Measurements from ENCODE around the gene ALPK1.

Gene ALPK1

DNA sequence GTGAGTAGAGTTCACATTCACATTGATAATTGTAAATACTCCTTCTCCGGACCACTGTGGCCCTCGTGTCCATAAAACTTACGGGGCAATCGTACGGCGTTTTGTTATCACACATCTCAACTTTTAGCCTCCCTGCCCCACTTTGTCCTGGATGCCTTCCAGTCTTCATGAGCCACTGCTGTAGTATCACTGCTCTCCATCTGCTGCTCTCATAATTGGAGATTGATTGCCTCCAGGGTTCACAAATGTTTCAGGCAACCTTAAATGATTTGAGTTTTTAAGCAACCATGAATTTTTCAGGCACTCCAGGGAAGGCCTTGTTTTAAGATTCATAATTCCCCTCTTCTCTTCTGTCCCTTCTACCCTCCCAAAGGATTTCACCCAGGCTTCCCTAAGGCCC, 28.4 kb downstream of the ALPK1 start:
- TF ChIP-seq TAF1 (IDR thresholded peaks at IDR 0.05; ENCODE audit: low read depth): no peak
- no peak for TF ChIP-seq ZBTB7A (IDR thresholded peaks at IDR 0.05; ENCODE audit: low read depth)
- TF ChIP-seq, protein P1, sequence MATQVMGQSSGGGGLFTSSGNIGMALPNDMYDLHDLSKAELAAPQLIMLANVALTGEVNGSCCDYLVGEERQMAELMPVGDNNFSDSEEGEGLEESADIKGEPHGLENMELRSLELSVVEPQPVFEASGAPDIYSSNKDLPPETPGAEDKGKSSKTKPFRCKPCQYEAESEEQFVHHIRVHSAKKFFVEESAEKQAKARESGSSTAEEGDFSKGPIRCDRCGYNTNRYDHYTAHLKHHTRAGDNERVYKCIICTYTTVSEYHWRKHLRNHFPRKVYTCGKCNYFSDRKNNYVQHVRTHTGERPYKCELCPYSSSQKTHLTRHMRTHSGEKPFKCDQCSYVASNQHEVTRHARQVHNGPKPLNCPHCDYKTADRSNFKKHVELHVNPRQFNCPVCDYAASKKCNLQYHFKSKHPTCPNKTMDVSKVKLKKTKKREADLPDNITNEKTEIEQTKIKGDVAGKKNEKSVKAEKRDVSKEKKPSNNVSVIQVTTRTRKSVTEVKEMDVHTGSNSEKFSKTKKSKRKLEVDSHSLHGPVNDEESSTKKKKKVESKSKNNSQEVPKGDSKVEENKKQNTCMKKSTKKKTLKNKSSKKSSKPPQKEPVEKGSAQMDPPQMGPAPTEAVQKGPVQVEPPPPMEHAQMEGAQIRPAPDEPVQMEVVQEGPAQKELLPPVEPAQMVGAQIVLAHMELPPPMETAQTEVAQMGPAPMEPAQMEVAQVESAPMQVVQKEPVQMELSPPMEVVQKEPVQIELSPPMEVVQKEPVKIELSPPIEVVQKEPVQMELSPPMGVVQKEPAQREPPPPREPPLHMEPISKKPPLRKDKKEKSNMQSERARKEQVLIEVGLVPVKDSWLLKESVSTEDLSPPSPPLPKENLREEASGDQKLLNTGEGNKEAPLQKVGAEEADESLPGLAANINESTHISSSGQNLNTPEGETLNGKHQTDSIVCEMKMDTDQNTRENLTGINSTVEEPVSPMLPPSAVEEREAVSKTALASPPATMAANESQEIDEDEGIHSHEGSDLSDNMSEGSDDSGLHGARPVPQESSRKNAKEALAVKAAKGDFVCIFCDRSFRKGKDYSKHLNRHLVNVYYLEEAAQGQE (IDR thresholded peaks at IDR 0.05; ENCODE audit: low read depth): no peak
- TF ChIP-seq FOXM1 (IDR thresholded peaks at IDR 0.05; ENCODE audit: borderline replicate concordance, low read depth): no peak
- TF ChIP-seq, protein P2, sequence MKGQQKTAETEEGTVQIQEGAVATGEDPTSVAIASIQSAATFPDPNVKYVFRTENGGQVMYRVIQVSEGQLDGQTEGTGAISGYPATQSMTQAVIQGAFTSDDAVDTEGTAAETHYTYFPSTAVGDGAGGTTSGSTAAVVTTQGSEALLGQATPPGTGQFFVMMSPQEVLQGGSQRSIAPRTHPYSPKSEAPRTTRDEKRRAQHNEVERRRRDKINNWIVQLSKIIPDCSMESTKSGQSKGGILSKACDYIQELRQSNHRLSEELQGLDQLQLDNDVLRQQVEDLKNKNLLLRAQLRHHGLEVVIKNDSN (IDR thresholded peaks at IDR 0.05): no peak

DNA sequence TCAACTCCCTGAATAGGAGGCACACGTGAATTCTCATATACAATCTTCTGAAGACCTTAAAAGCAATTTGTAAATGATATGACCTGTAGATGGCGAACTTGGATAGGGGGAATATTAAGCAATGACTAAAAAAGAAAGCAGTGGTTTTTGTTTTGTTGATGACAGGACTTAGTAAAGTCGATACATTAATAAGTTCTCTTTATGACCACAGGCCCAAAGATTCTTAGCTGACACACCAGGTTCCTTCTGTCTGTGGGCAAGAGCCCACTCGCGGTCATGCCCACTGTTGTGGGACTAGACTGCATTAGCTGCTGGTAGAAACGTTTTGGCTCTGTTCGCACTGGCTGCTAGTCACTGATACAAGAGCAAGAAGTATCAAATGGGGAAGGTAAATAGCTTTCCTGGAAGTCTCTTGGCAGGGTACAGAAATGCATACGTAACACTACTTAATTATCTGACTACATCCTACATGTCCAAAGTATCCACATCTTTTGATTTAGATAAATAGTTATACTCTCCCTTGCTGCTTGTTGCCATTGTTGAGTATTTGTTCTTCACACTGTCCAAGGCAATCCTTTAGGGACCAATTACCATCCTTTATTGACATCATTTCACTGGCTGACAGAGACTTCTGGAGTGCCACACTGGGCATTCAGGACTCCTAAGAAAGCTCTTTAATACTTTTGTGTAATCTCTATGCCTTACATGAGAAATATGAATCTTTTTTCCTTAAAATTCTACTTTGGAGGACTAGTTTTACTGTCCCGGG, 31.0 kb downstream of the ALPK1 start:
- TF ChIP-seq EP300 (IDR thresholded peaks at IDR 0.05; ENCODE audit: borderline replicate concordance) (no peak), RAD21 (IDR thresholded peaks at IDR 0.05; ENCODE audit: low read depth) (peak; percentile 75)

DNA sequence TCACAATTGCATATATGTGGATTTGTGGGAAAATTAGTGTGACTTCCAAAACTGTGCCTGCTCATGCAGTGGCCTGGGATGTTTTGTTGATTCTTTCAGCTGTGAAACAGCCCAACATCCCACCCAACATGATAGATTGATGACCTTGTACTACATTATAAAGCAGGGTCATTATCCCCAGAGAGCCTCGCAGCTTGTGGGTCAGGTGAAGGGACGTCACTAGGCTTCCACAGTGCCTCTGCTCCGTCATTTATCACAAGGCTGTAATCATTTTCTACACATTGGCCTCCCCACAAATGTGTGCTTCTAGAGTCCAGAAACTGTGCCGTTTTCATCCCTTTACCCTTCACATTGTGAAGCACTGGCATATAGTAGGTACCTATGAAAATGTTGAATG, 31.6 kb downstream of the ALPK1 start:
- TF ChIP-seq, protein P2 (IDR thresholded peaks at IDR 0.05): no peak
- TF ChIP-seq NFIC (IDR thresholded peaks at IDR 0.05): no peak
- TF ChIP-seq CREB1 (IDR thresholded peaks at IDR 0.05; ENCODE audit: low read depth): no peak
- TF ChIP-seq FOXM1 (IDR thresholded peaks at IDR 0.05; ENCODE audit: borderline replicate concordance, low read depth): no peak
- TF ChIP-seq ZBTB7A (IDR thresholded peaks at IDR 0.05; ENCODE audit: low read depth): no peak
- TF ChIP-seq, protein P3, sequence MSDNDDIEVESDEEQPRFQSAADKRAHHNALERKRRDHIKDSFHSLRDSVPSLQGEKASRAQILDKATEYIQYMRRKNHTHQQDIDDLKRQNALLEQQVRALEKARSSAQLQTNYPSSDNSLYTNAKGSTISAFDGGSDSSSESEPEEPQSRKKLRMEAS (IDR thresholded peaks at IDR 0.05): no peak
- no peak for TF ChIP-seq TAF1 (IDR thresholded peaks at IDR 0.05; ENCODE audit: low read depth)
- no peak for TF ChIP-seq EP300 (IDR thresholded peaks at IDR 0.05; ENCODE audit: borderline replicate concordance)
- no peak for TF ChIP-seq TCF12 (IDR thresholded peaks at IDR 0.05; ENCODE audit: low read depth)
- no peak for TF ChIP-seq YY1 (IDR thresholded peaks at IDR 0.05; ENCODE audit: low read depth)

DNA sequence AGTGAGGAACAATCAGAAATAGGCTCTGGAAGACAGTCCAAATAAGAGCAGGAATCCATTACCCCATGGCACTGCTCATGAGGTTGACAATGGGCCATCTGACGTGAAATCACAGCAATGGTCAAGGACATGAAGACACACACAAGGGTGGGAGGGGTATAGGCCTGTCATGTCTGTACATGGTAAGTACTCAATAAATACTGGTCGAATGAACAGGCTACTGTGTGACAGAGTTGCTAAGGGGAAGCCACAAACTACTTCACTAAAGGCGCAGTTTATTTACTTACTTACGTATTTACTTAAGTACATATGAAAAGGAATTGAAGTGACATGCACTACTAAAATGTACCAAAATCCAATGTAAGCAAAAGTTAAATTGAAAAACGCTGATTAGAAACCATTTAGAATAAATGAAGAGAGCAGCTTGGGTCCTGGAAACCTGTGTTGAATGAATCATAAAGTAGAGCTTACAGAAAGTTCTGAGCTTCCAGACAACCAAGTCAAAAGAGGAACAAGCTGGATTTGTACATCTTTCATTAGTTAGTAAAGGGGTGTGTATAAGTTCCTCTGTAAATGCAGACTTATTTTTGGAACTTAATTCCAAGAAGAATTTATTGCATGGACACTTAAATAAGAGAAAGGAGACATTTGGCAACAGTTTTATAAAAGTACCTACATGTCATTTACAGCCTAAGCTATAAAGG, 32.7 kb downstream of the ALPK1 start:
- no peak for TF ChIP-seq TEAD4 (IDR thresholded peaks at IDR 0.05)
- no peak for TF ChIP-seq TCF12 (IDR thresholded peaks at IDR 0.05; ENCODE audit: low read depth)
- TF ChIP-seq, protein P2 (IDR thresholded peaks at IDR 0.05): no peak
- no peak for TF ChIP-seq CEBPB (IDR thresholded peaks at IDR 0.05)
- no peak for TF ChIP-seq TAF1 (IDR thresholded peaks at IDR 0.05; ENCODE audit: low read depth)
- TF ChIP-seq EGR1 (IDR thresholded peaks at IDR 0.05): no peak
- no peak for TF ChIP-seq ZBTB7A (IDR thresholded peaks at IDR 0.05; ENCODE audit: low read depth)
- no peak for TF ChIP-seq YY1 (IDR thresholded peaks at IDR 0.05; ENCODE audit: low read depth)
- TF ChIP-seq, protein P3 (IDR thresholded peaks at IDR 0.05): no peak
- TF ChIP-seq, protein P1 (IDR thresholded peaks at IDR 0.05; ENCODE audit: low read depth): no peak
- TF ChIP-seq FOXM1 (IDR thresholded peaks at IDR 0.05; ENCODE audit: borderline replicate concordance, low read depth): no peak

DNA sequence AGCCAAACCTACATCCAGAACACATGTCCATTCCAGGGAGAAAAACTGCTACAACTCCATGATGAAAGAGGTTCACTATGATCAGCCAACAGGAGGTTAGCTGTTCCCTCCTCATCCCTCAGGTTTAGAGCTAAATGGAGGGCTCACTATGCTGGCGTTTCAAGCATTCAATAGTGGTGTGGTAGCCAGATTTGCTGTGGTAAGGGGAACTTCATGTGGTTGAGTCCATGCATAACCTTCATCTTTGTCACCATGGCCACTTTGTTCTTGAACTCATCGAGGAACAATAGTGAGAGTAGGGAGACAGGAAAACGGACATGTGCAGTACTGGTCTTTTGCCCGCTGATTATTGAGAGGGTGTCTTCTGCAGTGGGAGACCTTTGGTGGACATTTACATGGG, 33.8 kb downstream of the ALPK1 start:
- TF ChIP-seq TAF1 (IDR thresholded peaks at IDR 0.05; ENCODE audit: low read depth) (no peak), EGR1 (IDR thresholded peaks at IDR 0.05) (no peak), ZBTB7A (IDR thresholded peaks at IDR 0.05; ENCODE audit: low read depth) (no peak)

DNA sequence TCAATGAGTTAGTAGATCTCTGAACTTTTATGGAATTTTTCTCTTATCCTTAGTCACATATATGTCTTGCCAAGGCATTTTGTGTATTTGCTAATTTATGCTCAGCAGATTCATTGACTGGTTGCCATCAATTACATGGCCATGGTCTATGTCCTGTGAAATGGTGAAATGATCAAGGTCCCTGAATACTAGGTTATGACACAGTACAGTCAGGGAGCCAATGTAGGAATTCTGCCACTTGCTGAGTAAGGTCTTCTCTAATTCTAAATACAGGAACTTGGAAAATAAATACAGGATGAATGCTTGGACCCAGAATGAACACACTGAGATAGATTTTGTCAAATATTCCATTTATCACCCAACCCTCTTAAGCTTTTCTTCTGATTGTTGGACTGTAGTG, 35.2 kb downstream of the ALPK1 start:
- TF ChIP-seq TCF12 (IDR thresholded peaks at IDR 0.05; ENCODE audit: low read depth): no peak
- no peak for TF ChIP-seq RAD21 (IDR thresholded peaks at IDR 0.05; ENCODE audit: low read depth)
- TF ChIP-seq CREB1 (IDR thresholded peaks at IDR 0.05; ENCODE audit: low read depth): no peak
- no peak for TF ChIP-seq YY1 (IDR thresholded peaks at IDR 0.05; ENCODE audit: low read depth)
- TF ChIP-seq, protein P1 (IDR thresholded peaks at IDR 0.05; ENCODE audit: low read depth): no peak
- TF ChIP-seq TAF1 (IDR thresholded peaks at IDR 0.05; ENCODE audit: low read depth): no peak
- TF ChIP-seq FOXM1 (IDR thresholded peaks at IDR 0.05; ENCODE audit: borderline replicate concordance, low read depth): no peak
- TF ChIP-seq ZBTB7A (IDR thresholded peaks at IDR 0.05; ENCODE audit: low read depth): no peak
- TF ChIP-seq EP300 (IDR thresholded peaks at IDR 0.05; ENCODE audit: borderline replicate concordance): no peak
- TF ChIP-seq CEBPB (IDR thresholded peaks at IDR 0.05): no peak

Measured in Ishikawa (cell line).